ENCODE data around the gene MEI4.

The MEI4 gene

GRCh38 chr6:77814119-77814518 lies 161.3 kb downstream of the MEI4 start:
- H3K4me3 ChIP-seq (ENCODE audit: low read depth, low read length, poor library complexity, severe bottlenecking) = no peak overlapping the region
- H3K9me3 ChIP-seq (ENCODE audit: low read length) = no peaks in the 10 kb centered on the region
- H4K20me1 ChIP-seq (ENCODE audit: insufficient read depth, low read length) = no peaks in the 10 kb centered on the region
- no peaks in the 10 kb centered on the region for H3K36me3 ChIP-seq (ENCODE audit: insufficient read depth, low read length)
- no peak overlapping the region for H3K4me2 ChIP-seq (ENCODE audit: low read length)
- no peaks in the 10 kb centered on the region for H3K27me3 ChIP-seq (ENCODE audit: insufficient read depth, low read length)
- H3K9me2 ChIP-seq (ENCODE audit: low read depth, low read length) = no peaks in the 10 kb centered on the region
- H3K27ac ChIP-seq (ENCODE audit: low read depth, low read length, poor library complexity, severe bottlenecking) = no peak overlapping the region
- no peaks in the 10 kb centered on the region for H3K4me1 ChIP-seq (ENCODE audit: insufficient read depth, low read length, severe bottlenecking)
- no peaks in the 10 kb centered on the region for H3K79me2 ChIP-seq (ENCODE audit: insufficient read depth, low read length)
- no peak overlapping the region for H3K9ac ChIP-seq (ENCODE audit: low read length)
- no peak overlapping the region for H2AFZ ChIP-seq (ENCODE audit: low read length)
- no peaks in the 10 kb centered on the region for H3F3A ChIP-seq (ENCODE audit: insufficient read depth, low read length)
- no peak for TF ChIP-seq CTCF (IDR thresholded peaks at IDR 0.05; ENCODE audit: low read length)
- TF ChIP-seq EZH2 (IDR thresholded peaks at IDR 0.05; ENCODE audit: borderline replicate concordance, low read length) = no peak

GRCh38 chr6:77815531-77815930 lies 162.7 kb downstream of the MEI4 start:
- no peaks in the 10 kb centered on the region for H3F3A ChIP-seq (ENCODE audit: insufficient read depth, low read length)
- no peaks in the 10 kb centered on the region for H3K79me2 ChIP-seq (ENCODE audit: insufficient read depth, low read length)
- H2AFZ ChIP-seq (ENCODE audit: low read length) = no peak overlapping the region
- no peaks in the 10 kb centered on the region for H4K20me1 ChIP-seq (ENCODE audit: insufficient read depth, low read length)
- H3K9me3 ChIP-seq (ENCODE audit: low read length) = no peaks in the 10 kb centered on the region
- H3K4me2 ChIP-seq (ENCODE audit: low read length) = no peak overlapping the region
- no peak overlapping the region for H3K4me3 ChIP-seq (ENCODE audit: low read depth, low read length, poor library complexity, severe bottlenecking)
- H3K4me1 ChIP-seq (ENCODE audit: insufficient read depth, low read length, severe bottlenecking) = no peaks in the 10 kb centered on the region
- TF ChIP-seq EZH2 (IDR thresholded peaks at IDR 0.05; ENCODE audit: borderline replicate concordance, low read length) (no peak), CTCF (IDR thresholded peaks at IDR 0.05; ENCODE audit: low read length) (no peak)
- H3K9me2 ChIP-seq (ENCODE audit: low read depth, low read length) = no peaks in the 10 kb centered on the region
- H3K27me3 ChIP-seq (ENCODE audit: insufficient read depth, low read length) = no peaks in the 10 kb centered on the region
- H3K27ac ChIP-seq (ENCODE audit: low read depth, low read length, poor library complexity, severe bottlenecking) = no peak overlapping the region
- H3K9ac ChIP-seq (ENCODE audit: low read length) = no peak overlapping the region
- H3K36me3 ChIP-seq (ENCODE audit: insufficient read depth, low read length) = no peaks in the 10 kb centered on the region

- no peaks in the 10 kb centered on the region for H3F3A ChIP-seq (ENCODE audit: insufficient read depth, low read length)
- H3K9me2 ChIP-seq (ENCODE audit: low read depth, low read length) = no peaks in the 10 kb centered on the region
- no peaks in the 10 kb centered on the region for H3K9me3 ChIP-seq (ENCODE audit: low read length)
- H3K27me3 ChIP-seq (ENCODE audit: insufficient read depth, low read length) = no peaks in the 10 kb centered on the region
- no peak overlapping the region for H3K9ac ChIP-seq (ENCODE audit: low read length)
- no peak overlapping the region for H3K4me3 ChIP-seq (ENCODE audit: low read depth, low read length, poor library complexity, severe bottlenecking)
- H3K27ac ChIP-seq (ENCODE audit: low read depth, low read length, poor library complexity, severe bottlenecking) = no peak overlapping the region
- H3K4me2 ChIP-seq (ENCODE audit: low read length) = no peak overlapping the region
- H2AFZ ChIP-seq (ENCODE audit: low read length) = no peak overlapping the region
- no peaks in the 10 kb centered on the region for H3K4me1 ChIP-seq (ENCODE audit: insufficient read depth, low read length, severe bottlenecking)
- TF ChIP-seq CTCF (IDR thresholded peaks at IDR 0.05; ENCODE audit: low read length) (no peak), EZH2 (IDR thresholded peaks at IDR 0.05; ENCODE audit: borderline replicate concordance, low read length) (no peak)
- no peaks in the 10 kb centered on the region for H3K36me3 ChIP-seq (ENCODE audit: insufficient read depth, low read length)
- no peaks in the 10 kb centered on the region for H3K79me2 ChIP-seq (ENCODE audit: insufficient read depth, low read length)
- no peaks in the 10 kb centered on the region for H4K20me1 ChIP-seq (ENCODE audit: insufficient read depth, low read length)
Measured at GRCh38 chr6:77816766-77817270, 164.0 kb downstream of the MEI4 start.

Data from OCI-LY1 (cell line).